ENCODE data around the gene SIGLEC1.

SIGLEC1 gene

DNA sequence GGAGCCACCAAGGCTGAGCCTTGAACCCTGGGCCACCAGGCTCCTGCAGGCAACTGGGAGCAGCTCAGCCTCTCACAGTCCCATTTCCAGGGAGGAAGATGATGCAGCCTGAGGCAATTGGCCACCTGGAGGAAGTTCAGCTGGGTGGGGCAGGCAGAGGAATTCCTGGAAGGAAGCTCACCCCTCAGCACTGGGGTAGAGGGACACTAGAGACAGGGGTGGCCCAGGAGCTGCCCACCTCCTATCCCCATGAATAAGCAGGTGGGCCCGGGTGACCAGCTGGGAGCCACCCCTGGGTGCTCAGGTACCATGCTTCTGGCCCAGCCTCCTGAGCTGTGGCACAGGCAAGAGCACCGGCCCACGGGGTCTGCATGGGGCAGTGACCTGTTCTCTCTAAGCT is 16.5 kb upstream of the SIGLEC1 start:
- DNase-seq (ENCODE audit: low read depth, low spot score), result no peak

DNA sequence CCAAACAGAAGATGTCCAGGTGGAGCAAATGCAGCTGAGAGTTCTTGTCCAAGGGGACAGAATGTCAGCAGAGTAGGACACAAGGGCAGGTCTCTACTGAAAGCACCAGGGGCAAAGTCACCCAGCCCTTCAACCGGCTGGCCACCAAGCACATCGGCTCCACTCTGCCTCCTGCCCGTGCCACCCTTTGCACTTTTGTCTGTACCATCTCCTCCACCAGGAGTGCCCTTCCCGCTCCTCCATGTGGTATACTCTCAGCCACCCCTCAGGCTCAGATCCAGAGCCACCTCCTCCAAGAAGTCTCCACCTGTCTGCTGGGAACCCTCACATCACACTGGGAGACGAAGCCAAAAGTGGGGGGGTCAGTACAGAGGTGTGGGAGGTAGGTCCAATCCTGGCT is 16.0 kb upstream of the SIGLEC1 start:
- no peak for DNase-seq (ENCODE audit: low read depth, low spot score)

DNA sequence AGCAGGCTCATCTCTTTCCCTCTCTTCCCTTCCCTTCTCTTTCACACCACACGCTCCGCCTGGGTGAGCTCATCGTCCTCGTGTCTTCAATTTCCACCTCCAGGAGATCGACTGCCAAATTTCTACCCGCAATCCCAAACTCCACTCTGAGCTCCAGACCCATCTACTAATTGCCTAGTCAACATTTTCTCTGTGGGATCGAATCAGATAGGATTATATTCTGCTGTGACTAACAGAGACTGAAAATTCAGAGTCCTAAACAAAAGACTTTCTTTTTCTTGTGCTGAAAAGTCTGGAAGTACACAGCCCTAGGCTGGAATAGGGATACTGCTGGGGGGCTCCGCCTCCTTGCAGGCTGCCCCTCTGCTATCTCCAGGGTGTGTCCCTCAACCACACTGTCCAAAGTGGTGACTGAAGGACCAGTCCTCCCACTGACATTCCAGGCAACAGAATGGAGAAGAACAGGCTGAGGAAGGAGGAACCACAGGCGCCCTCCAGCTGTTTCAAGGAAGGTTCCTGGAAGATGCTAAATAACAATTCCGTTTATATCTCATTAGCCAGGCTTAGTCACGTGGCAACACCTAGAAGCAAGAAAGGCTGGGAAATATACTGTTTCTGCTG is 15.1 kb upstream of the SIGLEC1 start:
- peak; percentile 69 for DNase-seq (ENCODE audit: low read depth, low spot score)

DNA sequence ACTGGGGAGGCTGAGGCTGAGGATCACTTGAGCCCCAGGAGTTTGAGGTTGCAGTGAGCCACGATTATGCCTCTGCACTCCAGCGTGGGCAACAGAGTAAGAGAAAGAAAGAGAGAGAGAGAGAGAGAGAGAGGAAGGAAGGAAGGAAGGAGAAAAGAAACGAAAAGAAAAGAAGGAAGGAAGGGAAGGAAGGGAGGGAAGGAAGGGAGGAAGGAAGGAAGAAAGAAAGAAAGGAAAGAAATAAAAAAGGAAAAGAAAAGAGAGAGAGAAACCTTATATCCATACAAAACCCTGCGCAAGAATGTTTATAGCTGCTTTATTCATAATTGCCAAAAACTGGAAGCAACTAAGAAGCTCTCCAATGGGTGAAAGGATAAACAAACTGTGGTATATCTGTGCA is 12.0 kb upstream of the SIGLEC1 start:
- DNase-seq (ENCODE audit: low read depth, low spot score), result no peak

DNA sequence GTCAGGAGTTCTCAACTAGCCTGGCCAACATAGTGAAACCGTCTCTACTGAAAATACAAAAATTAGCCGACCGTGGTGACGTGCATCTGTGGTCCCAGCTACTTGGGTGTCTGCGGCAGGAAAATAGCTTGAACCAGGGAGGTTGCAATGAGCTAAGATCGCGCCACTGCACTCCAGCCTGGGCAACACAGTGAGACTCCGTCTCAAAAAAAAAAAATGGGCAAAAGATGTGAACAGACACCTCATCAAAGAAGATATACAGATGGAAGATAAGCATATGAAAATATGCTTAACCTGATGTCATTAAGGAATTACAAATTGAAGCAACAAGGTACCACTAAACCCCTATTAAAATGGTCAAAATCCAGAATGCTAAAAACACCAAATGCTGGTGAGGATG is 10.9 kb upstream of the SIGLEC1 start:
- DNase-seq (ENCODE audit: low read depth, low spot score), result no peak

DNA sequence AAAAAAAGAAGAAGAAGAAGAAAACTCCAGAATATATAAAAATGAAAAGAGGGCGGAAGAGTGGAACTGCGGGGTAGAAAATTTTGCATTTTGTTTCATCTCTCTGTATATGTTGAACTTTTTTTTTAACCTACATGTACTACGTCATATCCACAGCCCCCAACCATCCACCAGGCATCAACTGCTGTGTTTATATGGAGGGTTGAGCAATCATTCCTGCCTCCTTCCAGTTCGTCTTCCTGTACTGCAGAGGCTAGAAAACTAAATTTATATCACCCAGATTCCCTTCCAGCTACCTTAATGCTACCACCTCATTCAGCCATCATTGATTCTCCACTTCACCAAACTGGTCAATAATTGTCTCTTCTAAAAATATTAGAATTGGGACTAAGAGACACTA is 9.5 kb upstream of the SIGLEC1 start:
- DNase-seq (ENCODE audit: low read depth, low spot score), result no peak

DNA sequence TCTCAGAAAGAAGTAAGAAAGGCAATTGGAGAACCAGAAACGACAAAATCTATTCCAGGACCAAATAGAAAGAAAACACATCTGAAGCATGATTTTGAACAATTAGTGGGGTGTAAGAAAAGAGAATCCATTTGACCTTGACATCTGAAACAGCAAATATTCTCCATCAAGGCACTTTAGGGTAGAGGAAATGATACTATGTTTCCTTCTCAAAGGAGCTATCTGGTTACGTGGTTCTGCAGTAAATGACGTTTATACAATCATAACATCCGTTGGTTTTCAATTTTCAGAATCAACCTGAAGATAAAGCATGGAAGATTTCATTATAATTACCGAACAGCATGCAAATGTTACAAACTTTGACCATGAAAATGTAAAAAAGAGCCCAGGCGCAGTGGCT is 8.2 kb upstream of the SIGLEC1 start:
- no peak for DNase-seq (ENCODE audit: low read depth, low spot score)

DNA sequence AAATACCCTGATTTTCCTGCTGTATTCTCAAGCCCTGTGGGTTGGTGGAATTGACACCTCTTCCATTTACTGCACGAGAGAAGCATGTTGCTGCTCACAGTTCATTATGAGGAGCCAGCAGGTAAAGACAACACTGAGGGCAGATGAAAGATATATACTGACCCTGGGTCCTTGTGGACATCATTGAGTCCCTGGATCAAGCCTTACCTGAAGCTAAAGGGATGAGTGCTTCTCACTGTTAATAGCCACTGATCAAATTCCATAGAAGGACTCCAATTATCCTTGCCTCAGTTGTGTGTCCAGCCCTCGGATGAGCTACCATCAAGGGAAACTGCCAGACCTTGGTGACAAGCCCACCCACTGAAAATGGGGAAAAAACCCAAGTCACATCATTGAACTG is 7.7 kb upstream of the SIGLEC1 start:
- no peak for DNase-seq (ENCODE audit: low read depth, low spot score)

DNA sequence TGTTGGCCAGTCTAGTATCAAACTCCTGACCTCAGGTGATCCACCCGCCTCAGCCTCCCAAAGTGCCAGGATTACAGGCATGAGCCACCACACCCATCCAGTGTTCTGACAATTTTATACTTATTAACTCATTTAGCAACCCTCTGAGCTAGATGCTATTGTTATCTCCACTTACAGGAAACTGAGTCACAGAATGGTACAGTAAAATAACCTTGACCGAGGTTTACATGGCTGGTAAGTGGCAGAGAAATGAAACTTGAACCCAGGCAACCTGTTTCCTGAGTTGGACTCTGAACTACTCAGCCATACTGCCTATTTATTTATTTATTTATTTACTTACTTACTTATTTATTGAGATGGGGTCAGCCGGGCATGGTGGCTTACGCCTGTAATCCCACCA is 6.6 kb upstream of the SIGLEC1 start:
- DNase-seq (ENCODE audit: low read depth, low spot score), result no peak

DNA sequence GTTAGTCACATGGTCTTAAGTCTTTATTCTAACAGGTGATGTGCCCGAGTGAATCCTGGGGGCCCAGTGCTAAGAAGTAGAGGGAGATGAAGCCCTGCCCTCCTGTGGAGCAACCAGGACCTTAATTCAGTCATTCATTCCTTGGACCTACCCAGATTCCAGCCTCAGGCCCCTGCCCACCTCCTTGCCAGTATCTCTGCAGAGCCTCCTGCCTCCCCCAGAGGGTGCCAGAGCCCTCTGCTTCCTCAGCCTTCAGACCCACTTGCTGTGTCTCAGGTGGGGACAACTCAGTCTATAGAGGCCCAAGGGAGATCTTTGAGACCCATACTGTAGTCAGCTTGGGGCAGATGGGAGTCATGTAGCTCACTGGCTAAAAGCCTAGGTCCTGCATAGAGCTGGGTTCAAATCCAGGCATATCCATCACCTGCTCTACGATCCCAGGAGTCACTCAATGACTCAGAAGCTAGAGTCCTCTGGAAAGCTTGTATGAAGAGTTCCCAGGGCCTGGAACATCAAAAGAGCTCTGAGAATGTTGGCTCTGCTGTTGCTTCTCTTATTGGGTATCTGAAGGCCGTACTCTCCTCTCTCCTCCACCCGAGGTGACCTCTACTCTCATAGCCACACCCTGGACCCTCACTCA is 3.9 kb upstream of the SIGLEC1 start:
- DNase-seq (ENCODE audit: low read depth, low spot score), result peak; percentile 75

DNA sequence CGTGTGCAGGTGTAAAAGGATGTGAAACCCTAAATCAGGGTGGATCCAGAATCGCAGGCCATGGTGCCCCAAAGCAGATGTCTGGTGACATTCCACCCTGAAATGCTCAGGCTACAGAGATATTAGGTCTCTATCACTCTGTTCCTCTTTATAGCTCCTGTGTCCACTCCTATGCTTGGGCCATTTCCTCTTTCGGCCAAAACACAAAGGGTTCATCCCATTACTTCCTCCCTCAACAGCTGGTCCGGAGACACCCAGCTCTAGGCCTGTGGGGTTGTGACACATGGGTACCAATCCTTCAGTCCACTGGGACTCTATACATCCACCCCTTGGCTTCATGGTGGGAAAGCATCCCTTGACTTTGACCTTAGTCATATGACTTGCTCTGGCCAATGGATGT is 1.7 kb upstream of the SIGLEC1 start:
- DNase-seq (ENCODE audit: low read depth, low spot score), result no peak

DNA sequence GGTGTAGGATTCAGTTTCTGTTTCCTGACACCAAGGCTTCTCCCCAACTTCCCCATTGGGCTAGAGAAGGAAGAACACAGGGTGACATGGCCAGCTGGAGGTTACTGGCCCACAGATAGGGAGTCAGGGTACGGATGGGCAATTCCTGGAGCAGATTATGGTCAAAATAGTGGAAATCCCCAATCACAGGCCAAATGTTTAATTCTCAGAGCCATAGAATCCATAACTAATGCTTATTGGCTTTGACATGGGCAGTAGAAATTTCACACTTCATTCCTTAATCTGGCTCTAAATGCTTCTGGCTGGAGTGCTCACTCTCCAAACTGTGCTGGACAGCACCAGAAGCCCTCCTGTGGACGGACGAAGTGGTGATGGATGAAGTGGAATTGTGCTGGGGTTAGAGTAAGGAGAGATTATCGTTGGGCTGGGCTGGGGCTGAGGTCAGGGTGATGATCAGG is 887 bp downstream of the SIGLEC1 start:
- no peak for DNase-seq (ENCODE audit: low read depth, low spot score)

DNA sequence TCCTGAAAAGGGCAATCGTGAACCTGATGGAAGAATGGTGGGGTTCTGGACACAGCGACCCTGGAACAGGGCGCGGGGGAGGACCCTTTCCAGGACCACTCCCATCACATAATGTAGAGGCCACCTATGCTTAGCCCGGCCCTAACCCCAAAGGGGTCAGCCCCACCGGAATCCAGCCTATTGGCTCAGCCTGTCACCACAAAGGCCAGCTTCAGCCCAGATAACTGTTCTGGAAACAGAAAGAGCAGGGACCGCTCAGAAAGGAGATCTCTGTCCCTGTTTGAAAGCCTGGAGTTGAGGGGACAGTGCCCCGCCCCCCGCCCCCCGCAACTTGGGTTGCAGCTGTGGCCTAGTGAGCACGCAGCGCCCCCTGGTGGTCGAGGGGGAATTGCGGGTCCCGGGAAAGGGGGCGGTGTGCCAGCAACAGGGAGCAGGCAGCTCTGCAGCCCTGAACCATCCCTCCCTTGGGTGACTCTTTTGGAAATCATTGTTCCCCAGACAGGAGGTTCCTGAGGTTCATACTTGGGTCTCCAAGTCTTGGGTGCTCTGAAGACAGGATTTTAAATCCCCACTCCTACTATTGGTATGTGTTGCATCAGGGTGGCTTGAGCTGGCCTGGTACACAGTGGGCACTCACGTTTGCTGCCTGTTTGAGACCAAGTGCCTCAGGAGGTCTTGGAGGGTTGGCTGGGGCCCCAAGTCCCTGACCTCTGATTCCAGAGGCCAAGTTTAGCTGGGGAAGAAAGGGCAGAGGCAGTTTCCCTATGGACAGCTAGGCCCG is 1.5 kb downstream of the SIGLEC1 start:
- DNase-seq (ENCODE audit: low read depth, low spot score), result peak; percentile 80

DNA sequence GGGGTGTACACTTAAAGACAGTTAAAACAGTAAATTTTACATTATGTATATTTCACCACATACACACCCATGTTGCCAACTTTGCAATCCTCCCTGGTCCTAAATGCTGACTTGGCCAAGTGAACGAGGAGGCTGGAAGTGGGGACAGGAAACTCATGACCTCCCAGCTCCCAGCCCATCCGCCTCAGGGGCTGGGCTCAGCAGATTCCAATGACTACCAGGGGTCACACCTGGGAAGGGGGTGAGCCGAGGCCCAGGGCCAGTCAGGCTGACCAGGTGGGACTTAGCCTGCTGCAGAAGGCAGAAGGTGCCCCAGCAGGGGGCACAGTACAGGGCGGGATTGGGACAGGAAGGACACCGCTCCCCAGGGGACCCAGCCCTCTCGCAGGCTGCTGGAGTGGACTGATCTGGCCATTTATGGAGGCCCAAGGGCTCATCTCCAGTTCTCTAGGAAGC is 2.4 kb downstream of the SIGLEC1 start:
- DNase-seq (ENCODE audit: low read depth, low spot score), result no peak

DNA sequence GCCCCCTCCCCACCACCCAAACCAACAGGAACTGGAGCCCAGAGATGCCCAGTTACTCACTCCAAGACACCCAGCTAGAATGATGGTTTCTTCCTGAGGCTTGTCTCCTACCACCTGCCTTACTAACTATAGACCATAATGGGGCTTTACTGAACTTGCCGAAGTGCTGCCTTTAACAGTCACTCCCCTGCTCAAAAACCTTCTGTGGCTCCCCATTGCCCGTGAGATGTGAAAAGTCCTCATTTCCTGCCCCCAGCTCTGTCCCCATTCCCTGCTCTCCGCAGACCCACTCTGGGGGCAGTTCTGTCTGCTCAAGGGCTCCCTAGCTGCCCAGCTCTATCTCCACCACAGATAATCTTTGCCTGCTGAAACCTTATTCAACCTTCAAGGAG is 4.9 kb downstream of the SIGLEC1 start:
- no peak for DNase-seq (ENCODE audit: low read depth, low spot score)

DNA sequence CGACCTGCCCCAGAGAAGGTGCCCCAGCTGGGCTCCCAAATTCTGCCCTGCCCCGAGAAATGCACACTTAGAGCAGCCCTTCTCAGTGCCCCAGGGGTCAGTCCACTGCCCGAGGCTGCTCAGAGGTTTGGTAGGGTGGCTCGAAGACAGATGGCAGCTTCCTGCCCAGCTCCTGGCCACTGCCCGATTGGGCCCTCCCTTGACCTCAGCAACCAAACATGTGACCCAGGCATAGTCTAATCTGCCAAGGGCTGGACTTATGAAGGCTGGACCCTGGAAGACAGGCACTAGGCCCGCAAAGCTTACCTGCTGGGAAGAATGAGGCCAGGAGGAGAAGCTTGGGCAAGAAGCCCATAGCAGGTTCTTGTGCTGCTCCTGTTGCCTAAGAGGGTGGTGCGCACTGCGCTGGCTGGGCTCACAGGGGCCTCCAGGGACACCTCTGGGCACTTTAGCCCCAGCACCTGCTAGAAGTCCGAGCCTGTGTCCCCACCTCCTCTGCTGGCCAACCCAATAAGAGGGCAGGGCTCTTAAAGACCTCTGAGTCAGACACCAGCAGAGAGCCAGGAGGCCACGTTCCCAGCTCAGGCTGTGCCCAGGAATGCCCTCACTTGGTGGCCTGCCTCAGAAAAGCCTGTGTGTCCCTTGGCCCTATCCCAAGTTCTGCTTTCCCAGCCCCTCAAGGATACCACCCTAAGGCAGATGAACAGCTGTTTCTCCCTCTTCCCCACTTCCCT is 5.5 kb downstream of the SIGLEC1 start:
- DNase-seq (ENCODE audit: low read depth, low spot score), result no peak

DNA sequence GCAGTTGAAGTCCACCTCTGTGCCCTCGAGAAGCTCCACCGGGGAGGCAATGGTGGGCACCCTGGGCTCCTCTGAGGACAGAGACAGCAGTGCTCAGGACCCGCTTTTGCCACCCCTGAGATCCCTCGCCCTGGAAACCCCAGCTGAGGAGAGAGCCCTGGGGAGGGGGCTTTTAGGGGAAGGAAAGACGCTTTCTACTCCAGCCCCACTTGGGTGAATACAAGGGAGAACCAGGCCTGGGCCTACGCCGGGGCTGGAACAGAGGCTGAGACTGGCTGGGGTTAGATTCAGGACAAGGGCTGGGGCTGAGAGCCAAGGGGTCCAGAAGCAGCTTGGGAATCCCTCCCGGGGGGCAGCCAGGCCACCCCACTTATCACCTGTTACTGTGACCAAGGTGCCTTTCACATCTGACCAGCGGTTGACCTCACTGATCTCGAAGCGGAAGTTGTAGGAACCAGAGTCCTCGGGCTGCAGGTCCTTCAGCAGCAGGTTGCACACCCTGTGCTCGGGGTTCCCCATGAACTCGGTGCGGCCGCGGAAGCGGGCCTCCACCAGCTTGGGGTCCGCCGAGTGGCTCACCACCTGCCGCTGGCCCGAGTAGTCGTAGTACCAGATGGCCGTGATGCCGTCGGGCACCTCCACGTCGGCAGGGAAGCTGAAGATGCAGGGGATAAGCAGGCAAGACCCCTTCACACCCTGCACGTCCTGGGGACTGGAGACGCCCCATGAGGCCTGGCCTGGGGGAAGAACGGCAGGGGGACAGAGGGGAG is 6.2 kb downstream of the SIGLEC1 start:
- DNase-seq (ENCODE audit: low read depth, low spot score), result no peak

DNA sequence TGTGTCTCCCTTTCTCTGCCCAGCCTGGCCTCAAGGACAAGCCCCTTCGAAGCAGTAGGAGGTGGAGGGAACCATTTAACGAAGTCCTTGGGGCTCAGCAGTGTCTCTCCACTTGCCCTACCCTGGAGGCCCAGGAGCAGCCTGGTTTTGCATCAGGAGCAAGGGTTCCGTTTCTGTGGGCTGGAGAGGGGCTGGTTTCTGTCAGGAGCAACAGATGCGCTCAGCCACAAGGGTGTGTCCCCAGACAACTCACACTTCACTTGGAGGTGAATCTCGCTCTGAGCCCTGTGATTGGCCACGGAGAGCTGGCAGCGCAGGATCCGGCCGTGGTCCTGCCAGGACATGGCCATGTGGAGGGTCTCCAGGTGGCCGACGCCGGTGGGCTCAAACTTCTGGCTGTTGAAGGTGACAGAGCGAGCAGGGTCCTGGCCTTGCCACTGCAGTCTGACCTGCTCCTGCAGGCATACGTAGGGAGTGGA is 6.9 kb downstream of the SIGLEC1 start:
- no peak for DNase-seq (ENCODE audit: low read depth, low spot score)

DNA sequence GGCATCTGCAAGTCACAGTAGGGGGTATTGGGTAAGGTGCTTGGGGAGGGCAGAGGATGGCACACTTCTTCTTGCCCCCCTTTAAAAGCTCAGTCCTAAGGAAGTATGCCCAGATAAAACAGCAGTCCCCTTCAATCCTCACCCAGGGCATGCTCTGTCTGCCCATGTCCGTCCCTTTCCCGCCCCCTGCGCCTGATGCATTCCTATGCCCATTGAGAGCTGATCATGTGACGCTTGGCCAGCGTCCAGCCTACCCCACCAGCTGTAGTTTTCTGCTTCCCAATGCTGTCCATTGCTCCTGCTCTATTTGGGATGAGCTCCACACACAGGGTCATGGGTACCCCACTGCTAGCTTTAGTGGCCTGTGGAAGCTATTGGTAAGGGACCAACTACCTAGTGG is 8.3 kb downstream of the SIGLEC1 start:
- no peak for DNase-seq (ENCODE audit: low read depth, low spot score)

DNA sequence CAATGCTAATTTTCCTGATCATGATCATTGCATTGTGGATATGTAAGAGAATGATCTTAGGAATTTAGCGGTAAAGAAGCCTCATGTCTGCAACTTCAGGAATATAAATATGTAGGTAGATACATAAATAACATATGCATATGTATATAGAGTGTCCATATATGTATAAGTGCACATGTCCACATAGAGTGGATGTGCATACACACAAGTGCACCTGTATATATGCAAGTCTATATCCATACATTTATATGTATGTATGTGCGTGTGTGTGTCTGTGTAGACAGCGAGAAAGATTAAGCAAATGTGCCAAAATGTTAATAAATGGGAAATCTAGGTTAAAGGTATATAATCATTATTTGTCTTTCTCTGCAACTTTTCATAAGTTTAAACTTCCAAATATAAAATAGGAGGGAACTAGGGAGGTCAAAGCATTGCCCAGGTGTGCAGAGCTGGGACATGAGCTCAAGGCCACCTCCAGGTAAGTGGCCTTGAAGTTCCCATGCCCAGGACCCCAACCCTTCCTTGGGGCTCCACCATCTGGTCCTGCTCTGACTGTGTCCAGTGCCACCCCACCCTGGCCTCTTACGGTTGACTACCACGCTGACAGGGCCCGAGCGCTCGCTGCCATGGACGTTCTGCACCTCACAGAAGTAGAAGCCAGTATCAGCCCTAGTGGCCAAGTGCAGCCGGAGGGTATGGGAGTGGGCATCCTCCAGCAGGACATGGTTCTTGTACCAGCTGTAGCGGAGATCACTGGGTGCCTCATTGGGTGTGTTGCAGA is 9.6 kb downstream of the SIGLEC1 start:
- DNase-seq (ENCODE audit: low read depth, low spot score), result no peak

Measured in ELF-1 (cell line).